Esophagus mucosa (tissue), 1 donor: Measurements from ENCODE around the gene PIK3C2G. TPM values are rescaled to one million over a fixed set of nuclear protein-coding genes. Genes with fewer than 3 reads are reported as not detected.
"Not testable (repeated sequence)": the region's sequence is repeated elsewhere in the genome, so short reads cannot be mapped to it uniquely, and the experiment has no call there.

Experiments used
- ATAC-seq: fragments of 200-7000 bp; cut with Tn5 transposase; one replicate; pipeline ENCODE4 v1.9.1; 2020
- total RNA-seq: library from RNA; stranded (reverse); gene quantifications from one replicate; pipeline ENCODE4 v1.2.4, GENCODE V29; 2023
- donor health status: DM: yes; HTN: yes; CAD: no.

Gene PIK3C2G, protein sequence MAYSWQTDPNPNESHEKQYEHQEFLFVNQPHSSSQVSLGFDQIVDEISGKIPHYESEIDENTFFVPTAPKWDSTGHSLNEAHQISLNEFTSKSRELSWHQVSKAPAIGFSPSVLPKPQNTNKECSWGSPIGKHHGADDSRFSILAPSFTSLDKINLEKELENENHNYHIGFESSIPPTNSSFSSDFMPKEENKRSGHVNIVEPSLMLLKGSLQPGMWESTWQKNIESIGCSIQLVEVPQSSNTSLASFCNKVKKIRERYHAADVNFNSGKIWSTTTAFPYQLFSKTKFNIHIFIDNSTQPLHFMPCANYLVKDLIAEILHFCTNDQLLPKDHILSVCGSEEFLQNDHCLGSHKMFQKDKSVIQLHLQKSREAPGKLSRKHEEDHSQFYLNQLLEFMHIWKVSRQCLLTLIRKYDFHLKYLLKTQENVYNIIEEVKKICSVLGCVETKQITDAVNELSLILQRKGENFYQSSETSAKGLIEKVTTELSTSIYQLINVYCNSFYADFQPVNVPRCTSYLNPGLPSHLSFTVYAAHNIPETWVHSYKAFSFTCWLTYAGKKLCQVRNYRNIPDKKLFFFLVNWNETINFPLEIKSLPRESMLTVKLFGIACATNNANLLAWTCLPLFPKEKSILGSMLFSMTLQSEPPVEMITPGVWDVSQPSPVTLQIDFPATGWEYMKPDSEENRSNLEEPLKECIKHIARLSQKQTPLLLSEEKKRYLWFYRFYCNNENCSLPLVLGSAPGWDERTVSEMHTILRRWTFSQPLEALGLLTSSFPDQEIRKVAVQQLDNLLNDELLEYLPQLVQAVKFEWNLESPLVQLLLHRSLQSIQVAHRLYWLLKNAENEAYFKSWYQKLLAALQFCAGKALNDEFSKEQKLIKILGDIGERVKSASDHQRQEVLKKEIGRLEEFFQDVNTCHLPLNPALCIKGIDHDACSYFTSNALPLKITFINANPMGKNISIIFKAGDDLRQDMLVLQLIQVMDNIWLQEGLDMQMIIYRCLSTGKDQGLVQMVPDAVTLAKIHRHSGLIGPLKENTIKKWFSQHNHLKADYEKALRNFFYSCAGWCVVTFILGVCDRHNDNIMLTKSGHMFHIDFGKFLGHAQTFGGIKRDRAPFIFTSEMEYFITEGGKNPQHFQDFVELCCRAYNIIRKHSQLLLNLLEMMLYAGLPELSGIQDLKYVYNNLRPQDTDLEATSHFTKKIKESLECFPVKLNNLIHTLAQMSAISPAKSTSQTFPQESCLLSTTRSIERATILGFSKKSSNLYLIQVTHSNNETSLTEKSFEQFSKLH (N-terminal part only)
- 5.8 TPM for total RNA-seq

DNA sequence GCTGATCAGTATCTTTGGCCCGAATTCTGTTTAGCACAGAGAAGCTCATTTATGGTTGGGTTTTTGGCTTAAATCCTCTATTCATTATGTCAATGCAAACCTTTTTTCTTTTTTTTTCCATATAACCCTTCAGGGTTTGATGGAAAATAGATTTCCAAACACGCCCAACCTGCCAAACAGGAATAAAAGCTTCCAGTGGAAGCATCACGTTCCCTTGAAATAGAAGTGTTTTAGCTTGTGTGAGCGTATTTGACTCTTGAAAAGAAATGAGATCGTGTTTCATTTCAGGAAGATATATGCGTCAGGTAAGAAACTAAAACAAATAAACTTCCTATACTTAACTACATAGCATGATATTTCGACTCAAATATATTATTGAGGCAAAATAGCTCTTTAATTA, at the start of gene PIK3C2G:
Gene PIK3C2G (plus strand): TSS at position 246 of the 400 bp plus-strand sequence. CDS start 20,564 bp downstream, outside the sequence.
- peak; percentile 66 for ATAC-seq

DNA sequence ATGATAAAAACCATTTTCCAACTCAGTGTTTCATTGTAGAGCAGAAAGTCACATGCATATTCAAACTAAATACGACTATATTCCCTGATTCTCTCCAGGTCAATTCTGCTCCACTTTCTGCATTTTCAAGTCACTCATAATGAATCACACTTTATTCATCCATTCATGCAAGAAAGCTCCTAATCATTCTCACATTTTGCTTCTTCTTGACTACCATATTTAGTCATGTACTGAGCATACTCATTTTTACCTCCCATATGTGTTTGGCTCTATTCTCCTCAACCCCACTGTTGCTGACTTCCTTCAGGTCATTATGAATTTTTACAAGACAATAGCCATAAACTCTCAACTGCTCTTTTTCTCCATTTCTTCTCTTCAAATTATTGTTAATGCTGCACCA, 43.4 kb upstream of the PIK3C2G start:
- ATAC-seq, result no peak

DNA sequence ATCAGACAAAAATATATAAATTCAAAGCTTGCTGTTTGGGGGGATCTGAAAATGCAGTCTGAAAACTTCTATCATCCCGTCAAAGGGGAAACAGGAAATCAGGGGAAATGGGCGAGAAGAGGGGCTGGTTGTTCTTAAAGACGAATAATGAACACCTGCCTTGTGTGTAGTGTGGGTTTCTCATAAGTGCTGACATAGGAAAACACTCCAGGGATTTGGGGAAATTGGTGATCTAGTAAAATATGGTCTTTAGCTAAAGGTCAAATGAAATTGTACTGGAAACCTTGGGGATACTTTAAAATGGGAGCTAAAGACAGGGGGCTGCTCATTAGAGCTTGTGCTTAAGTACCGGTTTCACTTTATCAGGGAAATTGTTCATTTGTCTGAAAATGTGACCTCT, 39.6 kb upstream of the PIK3C2G start:
- no peak for ATAC-seq

DNA sequence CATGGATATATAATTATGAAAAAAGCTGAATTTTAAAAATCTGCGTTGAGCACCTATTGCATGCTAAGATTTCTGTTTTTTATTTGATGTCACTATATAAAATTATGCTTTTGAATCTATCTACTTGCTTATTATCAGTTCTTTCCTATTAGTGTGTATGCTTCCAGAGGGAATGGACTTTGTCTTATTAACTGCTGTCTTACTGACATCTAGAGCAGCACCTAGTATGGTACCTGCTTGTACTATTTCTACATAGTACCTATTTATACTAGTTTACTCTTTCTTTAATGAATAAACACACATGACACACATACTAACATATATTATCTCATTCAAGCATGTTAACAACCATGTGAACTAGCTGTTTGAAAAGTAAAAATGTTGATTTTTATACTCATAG, 38.6 kb upstream of the PIK3C2G start:
- ATAC-seq, result no peak

DNA sequence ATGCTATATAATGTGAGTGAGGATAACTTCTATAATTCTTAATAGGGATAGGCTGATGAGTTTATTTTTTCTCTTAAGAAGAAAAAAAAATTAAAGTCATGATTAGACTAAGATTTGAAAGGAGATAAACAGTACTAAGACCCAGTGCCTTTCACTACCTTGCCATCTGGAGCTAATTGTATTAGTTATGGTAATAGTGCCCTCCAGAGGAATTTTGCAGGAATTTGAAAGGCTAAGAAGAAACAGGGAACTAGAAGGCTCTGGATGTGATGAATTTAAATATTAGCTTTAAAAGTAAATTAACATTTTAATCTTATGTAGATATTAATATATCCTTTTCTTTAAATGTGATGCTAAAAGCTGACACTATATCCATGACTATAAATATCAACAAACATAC, 36.6 kb upstream of the PIK3C2G start:
- no peak for ATAC-seq

DNA sequence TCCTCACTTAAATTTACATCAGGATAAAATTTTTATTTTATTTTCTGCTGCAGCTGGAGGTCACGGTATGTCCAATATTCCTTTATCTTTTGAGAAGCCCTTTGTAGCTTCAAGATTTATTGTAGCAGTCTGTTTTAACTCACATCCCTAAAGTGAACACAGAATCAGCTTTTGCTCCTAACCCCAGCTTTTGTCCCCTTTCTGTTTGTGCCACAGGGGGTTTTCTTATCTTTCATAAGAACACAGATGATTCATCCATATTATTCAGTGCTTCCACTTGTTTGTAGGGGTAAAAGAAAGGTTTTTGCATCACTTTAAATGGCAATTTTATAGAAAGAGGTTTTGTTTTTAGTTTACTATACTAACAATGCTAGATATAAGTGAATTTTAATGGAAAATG, 21.8 kb upstream of the PIK3C2G start:
- ATAC-seq, result no peak

DNA sequence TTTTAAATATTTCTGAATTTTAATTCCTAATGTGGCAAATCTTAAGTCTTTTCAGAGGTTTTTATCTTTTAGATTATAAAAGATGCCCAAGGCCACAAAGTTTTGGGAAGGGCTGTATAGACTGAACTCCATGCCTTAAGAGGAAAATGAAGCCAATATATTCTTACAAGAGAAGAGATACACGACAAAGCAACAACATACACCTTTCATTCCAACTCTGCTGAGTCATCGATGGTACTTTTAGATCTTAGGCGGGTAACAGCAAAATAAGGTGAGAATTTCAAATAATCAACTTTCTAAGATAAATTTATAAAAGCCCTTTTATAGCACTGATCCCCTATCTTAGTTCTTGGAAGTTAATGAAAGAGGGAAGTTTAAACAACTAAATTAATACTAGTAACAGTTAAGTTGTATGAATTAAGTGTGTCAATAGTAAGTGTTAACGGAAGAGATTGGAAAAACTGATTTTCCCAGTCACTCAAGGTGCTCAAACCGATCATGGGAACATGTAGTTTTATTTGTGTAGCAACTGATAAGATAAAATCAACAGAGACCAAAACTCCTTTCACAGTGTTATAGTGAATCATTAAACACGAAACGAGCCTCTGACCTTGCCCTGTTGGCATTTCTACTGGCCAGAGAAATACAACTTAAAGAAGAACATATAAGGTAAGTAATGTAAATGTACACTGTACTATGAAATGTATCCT, 18.8 kb upstream of the PIK3C2G start:
- no peak for ATAC-seq

DNA sequence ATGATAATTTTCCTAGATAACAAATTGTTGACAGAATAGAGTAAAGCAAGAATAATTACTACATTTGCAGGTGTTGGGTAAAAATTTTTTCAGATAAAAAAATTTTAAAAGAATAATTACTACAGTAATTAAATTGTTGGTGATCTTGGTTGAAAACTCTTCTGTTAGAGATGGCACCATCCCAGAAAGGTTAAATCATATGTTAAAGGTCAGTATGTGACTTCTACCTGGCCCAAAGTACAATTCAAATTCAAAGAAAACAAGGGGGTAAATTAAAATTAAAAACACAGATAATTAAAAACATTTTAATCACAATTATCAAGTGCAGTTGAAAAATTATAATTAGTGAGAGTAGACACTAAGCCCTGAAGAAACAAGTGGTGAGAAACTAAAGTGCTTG, 18.1 kb upstream of the PIK3C2G start:
- ATAC-seq, result no peak

DNA sequence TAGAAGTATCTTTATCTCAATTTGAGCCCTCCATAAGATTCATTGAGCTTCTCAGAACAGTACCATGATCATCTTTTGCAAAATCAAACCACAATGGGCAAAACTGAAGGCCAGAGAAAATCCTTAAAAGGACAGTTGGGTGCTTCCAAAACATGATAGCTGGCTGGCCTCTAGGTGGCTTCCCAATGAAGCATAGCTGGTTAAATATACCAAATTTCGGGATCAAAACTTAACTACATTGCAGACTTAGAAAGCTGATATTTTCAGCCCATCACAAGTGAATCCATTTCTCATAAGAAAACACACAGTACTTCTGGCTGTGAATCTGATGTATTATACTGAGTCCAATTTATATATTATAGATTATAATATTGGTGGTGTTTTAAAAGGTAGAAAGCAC, 15.3 kb upstream of the PIK3C2G start:
- no peak for ATAC-seq

DNA sequence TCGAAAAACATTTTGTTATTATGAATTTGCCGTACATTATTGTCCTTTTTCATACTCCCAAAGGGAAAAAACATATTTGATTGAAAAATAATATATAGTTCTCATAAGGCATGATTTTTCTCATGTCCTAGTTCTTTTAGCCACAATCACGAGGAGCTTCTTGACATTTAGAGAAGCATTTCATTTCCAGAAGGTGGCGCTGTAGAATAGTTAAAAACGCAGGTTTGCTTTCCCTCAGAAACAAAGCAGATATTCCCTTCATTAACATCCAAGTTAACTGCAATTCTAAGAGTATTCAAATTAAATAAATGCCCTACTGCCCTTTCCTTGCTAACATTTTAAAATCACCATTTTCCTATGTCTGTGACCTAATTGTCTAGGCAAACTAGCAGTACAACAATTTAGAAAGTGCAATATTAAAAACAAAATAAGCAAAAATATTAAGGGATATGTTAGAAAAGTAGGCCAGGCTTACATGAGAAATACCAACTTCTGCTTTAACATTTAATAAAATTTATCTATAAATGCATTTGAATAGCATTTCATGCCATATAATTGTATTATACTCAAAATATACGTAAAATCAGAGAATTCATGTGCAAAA, 10.9 kb upstream of the PIK3C2G start:
- no peak for ATAC-seq

DNA sequence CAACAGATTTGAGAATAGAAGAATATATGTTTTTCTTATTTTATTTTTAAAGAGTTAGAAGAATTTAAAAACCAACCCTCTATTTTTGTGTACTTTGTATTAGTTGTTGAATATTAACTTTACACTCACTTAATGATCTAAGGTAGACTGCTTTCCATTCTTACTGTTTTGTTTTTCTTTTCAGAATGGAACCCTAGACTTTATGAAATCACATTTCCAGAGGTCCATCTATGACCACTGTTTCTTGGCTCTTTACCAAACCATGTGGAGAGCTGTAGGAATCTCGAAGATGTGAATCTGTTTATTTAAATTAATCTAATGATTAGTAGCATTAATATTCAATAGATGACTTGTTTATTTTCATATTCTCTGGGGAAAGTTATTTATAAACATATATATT, 7.2 kb upstream of the PIK3C2G start:
- no peak for ATAC-seq

DNA sequence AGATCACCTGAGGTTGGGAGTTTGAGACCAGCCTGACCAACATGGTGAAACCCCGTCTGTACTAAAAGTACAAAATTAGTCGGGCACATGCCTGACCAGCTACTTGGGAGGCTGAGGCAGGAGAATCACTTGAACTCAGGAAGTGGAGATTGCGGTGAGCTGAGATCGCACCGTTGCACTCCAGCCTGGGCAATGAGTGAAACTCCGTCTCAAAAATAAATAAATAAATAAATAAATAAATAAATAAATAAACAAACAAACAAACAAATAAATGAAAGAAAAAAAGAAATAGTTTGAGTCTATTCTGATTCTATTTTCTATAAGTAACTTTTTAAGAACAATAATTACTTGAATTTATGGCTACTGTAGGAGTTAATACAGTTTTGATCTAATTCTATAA, 6.3 kb upstream of the PIK3C2G start:
- not testable (repeated sequence) for ATAC-seq

DNA sequence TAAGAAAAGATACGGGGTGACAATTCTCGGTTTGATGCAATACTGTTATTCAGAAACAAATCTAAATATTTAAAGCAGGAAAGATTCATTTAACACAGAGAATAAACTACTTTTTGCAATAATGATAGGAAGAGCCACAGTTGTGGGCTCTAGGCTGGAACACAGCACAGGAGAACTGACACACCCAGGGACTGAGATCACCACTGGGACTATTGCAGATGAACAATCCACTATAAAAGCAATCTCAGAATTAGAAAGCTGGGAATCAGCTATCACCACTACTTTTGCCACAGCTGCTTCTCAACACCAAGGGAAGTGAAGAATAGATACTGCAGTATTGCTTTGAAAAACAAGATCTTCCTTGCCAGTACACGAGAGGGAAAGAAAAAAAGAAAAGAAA, 4.1 kb upstream of the PIK3C2G start:
- no peak for ATAC-seq

DNA sequence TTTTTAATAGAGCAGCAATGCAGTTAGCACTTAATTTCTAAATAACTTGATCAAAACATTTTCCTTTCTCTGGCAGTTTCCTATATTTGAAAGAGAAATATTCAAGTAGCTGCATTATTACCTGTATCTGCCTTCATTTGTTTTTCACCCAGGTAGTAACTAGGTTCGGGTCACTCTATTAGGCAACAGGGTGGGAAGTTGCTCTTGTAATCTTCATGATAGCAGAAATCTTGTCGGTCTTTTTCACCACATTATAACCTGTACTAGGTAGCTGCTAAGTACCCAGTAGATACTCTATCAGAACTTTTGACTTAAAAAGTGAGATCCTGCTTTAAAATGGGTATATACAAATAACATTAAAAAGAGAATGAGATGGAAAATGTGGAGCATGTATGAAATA, 2.4 kb upstream of the PIK3C2G start:
- no peak for ATAC-seq

DNA sequence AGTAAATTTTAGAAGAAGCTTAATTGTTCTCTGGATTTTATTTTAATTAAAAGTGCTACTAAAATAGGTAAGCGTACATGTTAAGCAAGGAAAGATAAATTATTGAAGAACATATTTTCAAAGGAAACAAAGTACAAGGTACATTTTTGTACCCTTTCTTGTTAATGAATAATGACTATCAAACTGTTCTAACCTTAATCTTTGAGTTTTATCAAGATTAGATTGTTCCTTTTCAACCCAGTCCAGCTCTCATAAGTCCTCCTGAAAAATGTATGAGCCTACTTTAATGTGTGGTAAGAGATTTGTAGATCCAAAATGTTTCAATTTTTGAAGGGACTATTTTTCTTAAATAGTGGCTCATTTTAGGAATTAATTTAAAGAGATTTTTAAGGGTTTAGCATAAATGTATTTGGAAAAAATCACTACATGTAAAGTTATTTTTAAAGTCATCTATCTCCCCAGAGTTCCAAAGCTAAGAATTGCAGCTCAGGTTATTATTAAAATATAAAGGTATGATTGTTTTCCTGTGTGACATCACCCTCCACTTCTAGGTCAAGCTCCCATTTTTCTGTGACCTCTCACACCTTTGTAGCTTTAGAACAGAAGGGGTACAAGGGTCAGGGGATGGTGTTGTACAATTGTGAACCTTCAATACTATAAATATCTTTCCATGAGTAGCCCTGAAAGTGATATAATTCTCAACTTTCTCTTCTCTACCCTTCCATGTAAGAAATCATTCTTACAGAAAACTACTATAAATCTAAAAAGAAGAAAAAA, 1.2 kb upstream of the PIK3C2G start:
- no peak for ATAC-seq

DNA sequence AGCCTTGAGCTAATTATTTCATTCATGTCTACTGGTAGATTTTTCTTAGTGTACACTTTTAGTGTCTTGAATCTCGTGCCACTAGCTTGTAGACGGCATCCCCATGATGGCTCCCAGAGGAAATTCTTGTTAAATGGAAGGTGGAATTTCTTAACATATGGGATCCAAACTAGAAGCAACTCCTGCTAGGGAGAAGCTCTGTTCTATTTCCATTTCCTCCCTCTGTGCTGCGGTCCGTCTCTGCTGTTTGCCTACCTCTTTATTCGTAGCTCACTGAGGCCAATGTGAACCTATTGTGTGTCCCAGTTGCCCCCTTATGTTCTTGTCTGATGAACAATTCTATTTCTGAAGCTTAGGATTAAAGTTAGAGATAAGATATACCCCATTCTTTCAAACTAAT, 588 bp downstream of the PIK3C2G start:
- ATAC-seq, result peak; percentile 52

DNA sequence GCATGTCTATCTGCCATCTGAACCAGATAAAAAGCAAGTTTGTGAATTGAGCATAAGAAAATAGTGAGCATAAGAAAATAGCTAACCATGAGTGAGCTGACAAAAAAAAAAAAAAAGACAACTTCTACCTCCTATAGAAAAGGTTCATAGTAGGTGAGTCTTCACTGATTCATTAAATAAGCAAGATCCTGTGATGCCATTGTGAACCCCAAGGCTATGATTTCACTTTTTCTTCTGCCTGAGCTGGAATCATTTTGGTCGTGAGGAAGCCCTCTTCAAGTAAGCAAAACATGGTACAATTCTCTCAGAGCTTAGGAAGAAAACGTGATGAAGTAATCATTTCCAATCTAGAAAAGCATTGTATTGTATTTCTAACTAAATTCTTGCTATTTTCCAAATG, 1.2 kb downstream of the PIK3C2G start:
- peak; percentile 53 for ATAC-seq

DNA sequence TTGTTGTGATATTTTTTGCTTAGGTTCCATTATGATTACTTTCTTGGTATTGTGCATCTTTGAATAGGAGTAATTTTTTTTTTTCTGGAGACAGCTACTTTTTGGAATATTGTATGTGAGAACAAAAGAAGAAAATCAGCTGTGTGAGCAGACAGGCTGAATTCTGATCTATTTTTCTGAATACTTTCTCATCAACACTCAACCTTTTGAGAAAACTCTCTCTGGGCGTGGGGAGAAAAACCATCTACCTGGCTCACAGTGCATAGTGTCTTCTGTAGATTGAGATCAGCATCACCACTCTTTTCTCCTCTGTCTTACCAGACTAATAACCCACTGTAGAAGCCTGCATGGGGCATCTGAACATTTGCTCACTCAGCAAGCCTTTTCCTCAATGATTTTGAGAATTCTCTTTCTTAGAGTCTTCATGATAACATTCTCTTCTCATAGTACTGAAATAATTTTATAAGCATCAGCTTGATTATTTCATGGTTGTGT, 3.3 kb downstream of the PIK3C2G start:
- ATAC-seq, result no peak

DNA sequence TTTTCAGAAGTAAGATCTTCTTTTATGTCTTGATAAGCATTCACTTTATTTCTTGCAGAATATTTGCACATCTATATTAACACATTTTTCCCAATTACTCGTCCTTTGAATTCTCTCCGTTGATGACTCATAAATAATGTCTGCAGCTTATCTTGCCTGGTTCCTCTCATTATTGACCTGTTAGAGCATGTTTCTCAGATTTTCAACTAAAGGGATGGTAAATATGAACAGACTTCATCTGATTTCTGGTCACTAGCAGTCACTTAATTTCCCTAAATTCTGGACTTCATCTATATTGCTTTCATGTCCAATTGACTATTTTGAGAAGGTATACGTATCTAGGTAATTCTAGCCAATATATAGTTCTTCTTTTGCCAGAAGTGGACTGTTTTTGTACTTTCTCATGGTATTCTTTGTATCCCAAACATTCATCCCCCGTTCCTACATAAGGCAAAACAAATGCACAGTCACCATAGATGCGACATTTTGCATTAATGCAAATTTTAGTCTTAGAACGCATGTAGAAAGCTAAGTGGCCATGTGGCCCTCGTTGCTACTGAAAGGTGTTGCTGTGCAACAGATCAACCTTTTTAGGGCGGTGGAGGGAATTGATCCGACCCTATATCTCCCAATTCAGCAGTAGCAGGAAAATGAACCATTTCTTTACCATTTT, 6.2 kb downstream of the PIK3C2G start:
- ATAC-seq, result peak; percentile 55

DNA sequence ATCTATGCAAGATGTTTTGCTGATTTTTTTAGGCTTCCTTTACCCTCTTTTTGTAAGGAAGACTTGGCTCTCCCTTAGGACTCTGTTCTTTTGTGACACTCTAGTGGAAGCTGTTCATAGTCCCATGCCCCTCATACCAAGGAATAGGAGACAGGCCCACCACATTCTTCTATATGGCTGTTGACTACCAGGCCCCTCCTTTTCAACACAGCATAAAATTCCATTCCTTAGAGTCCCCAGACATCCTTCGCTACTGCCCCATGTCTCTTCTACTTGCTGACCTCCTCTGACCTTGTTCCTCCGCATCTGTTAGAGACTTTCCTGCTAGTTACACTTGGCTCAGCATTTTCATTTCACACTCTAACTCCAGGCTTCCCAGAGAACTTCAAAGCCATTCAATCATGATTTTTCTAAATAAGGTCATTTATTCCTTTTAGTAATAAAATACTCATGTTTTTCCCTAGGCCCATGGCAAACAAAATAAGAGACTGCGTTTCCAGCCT, 9.7 kb downstream of the PIK3C2G start:
- ATAC-seq, result no peak
